ENCODE data around the gene GHRH. TPM values are rescaled to one million over a fixed set of nuclear protein-coding genes. Genes with fewer than 3 reads are reported as not detected.

The GHRH gene
- total and polyA plus RNA-seq, 4 donors: not detected

GRCh38 chr20:37257530-37257929, 4.1 kb downstream of the GHRH start:
- TF ChIP-seq ZBTB33 (IDR thresholded peaks at IDR 0.05) (no peak), RXRA (IDR thresholded peaks at IDR 0.05) (no peak), RAD21 (IDR thresholded peaks at IDR 0.05) (no peak), TAF1 (conservative IDR thresholded peaks at IDR 0.05) (no peak), GABPA (IDR thresholded peaks at IDR 0.05 in 1 of 2, conservative IDR thresholded peaks at IDR 0.05 in 1 of 2) (no peak), HNF4G (IDR thresholded peaks at IDR 0.05) (no peak), NR2F2 (IDR thresholded peaks at IDR 0.05) (no peak)
- 81% methylated on average over 2 of the region's 2 CpGs for WGBS
- H3K4me3 ChIP-seq (ENCODE audit: low read depth in 1 of 3, low read length in 3 of 3): no peak overlapping the region

DNA sequence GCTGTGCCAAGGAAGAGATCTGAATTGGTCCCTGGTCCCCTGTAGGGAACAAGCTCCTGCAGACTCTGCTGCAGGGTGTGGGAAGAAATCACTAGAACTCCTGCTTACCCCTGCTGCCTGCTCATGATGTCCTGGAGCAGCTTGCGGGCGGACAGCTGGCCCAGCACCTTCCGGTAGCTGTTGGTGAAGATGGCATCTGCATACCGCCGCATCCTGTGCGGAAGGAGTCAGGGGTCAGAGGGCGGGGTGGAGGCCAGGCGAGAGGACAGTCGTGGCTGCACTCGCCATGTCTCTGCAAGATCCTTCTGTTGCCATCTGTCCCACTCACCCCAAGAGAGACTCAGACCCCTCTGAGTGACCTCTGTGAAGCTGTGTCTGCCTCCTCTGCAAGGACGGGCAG, 5.3 kb downstream of the GHRH start:
- 87% methylated on average over 11 of the region's 11 CpGs for WGBS
- Histone ChIP-seq H3K4me1 (ENCODE audit: control insufficient read depth in 4 of 4, insufficient read depth in 4 of 4, low read length in 3 of 4) (no peaks in the 10 kb centered on the region), H3K27ac (ENCODE audit: low read depth in 1 of 2, low read length in 2 of 2) (no peak overlapping the region), H3K36me3 (ENCODE audit: control insufficient read depth in 4 of 4, insufficient read depth in 3 of 4, low read depth in 1 of 4, low read length in 3 of 4) (no peaks in the 10 kb centered on the region), H3K4me3 (ENCODE audit: low read depth in 1 of 3, low read length in 3 of 3) (no peak overlapping the region), H3K9ac (ENCODE audit: low read depth in 1 of 2, low read length in 2 of 2) (no peak overlapping the region), H3K9me3 (ENCODE audit: control insufficient read depth in 4 of 4, low read length in 3 of 4) (peaks cover 0 to 5% (median 2%) of the 10 kb centered on the region in 4 donors), H3K27me3 (ENCODE audit: control insufficient read depth in 4 of 4, insufficient read depth in 4 of 4, low read length in 3 of 4) (peaks cover 0 to 9% (median 0%) of the 10 kb centered on the region in 4 donors)
- DNase-seq (ENCODE audit: low spot score): no peak
- no peak for TF ChIP-seq ZBTB33 (IDR thresholded peaks at IDR 0.05)
- no peak for TF ChIP-seq CTCF (IDR thresholded peaks at IDR 0.05; ENCODE audit: low read depth, low read length, missing input control)
- TF ChIP-seq, protein P1, sequence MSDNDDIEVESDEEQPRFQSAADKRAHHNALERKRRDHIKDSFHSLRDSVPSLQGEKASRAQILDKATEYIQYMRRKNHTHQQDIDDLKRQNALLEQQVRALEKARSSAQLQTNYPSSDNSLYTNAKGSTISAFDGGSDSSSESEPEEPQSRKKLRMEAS (IDR thresholded peaks at IDR 0.05): no peak
- TF ChIP-seq YY1 (IDR thresholded peaks at IDR 0.05): no peak
- TF ChIP-seq SP1 (IDR thresholded peaks at IDR 0.05): no peak
- no peak for TF ChIP-seq FOXA1 (IDR thresholded peaks at IDR 0.05)
- no peak for TF ChIP-seq TAF1 (conservative IDR thresholded peaks at IDR 0.05)
- TF ChIP-seq, protein P2, sequence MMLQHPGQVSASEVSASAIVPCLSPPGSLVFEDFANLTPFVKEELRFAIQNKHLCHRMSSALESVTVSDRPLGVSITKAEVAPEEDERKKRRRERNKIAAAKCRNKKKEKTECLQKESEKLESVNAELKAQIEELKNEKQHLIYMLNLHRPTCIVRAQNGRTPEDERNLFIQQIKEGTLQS (IDR thresholded peaks at IDR 0.05): no peak
- TF ChIP-seq, protein P3, sequence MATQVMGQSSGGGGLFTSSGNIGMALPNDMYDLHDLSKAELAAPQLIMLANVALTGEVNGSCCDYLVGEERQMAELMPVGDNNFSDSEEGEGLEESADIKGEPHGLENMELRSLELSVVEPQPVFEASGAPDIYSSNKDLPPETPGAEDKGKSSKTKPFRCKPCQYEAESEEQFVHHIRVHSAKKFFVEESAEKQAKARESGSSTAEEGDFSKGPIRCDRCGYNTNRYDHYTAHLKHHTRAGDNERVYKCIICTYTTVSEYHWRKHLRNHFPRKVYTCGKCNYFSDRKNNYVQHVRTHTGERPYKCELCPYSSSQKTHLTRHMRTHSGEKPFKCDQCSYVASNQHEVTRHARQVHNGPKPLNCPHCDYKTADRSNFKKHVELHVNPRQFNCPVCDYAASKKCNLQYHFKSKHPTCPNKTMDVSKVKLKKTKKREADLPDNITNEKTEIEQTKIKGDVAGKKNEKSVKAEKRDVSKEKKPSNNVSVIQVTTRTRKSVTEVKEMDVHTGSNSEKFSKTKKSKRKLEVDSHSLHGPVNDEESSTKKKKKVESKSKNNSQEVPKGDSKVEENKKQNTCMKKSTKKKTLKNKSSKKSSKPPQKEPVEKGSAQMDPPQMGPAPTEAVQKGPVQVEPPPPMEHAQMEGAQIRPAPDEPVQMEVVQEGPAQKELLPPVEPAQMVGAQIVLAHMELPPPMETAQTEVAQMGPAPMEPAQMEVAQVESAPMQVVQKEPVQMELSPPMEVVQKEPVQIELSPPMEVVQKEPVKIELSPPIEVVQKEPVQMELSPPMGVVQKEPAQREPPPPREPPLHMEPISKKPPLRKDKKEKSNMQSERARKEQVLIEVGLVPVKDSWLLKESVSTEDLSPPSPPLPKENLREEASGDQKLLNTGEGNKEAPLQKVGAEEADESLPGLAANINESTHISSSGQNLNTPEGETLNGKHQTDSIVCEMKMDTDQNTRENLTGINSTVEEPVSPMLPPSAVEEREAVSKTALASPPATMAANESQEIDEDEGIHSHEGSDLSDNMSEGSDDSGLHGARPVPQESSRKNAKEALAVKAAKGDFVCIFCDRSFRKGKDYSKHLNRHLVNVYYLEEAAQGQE (IDR thresholded peaks at IDR 0.05): no peak
- no peak for TF ChIP-seq HNF4G (IDR thresholded peaks at IDR 0.05)
- TF ChIP-seq RAD21 (IDR thresholded peaks at IDR 0.05): no peak

More at GRCh38 chr20:37257530-37257929, 4.1 kb downstream of the GHRH start:
- Histone ChIP-seq H3K27me3 (ENCODE audit: control insufficient read depth in 4 of 4, insufficient read depth in 4 of 4, low read length in 3 of 4) (peaks cover 0 to 9% (median 0%) of the 10 kb centered on the region in 4 donors), H3K9ac (ENCODE audit: low read depth in 1 of 2, low read length in 2 of 2) (no peak overlapping the region), H3K4me1 (ENCODE audit: control insufficient read depth in 4 of 4, insufficient read depth in 4 of 4, low read length in 3 of 4) (no peaks in the 10 kb centered on the region), H3K27ac (ENCODE audit: low read depth in 1 of 2, low read length in 2 of 2) (no peak overlapping the region), H3K36me3 (ENCODE audit: control insufficient read depth in 4 of 4, insufficient read depth in 3 of 4, low read depth in 1 of 4, low read length in 3 of 4) (no peaks in the 10 kb centered on the region), H3K9me3 (ENCODE audit: control insufficient read depth in 4 of 4, low read length in 3 of 4) (peaks cover 0 to 5% (median 2%) of the 10 kb centered on the region in 4 donors)
- DNase-seq (ENCODE audit: low spot score): no peak

Data from liver (tissue), 9 donors.